Rectal smooth muscle tissue (tissue), 1 donor: ENCODE data around the gene MIPEP.

Source experiments
- H3K27ac ChIP-seq: one replicate; pipeline ENCODE4 v1.7.0; 2013; ENCODE audit warnings: low read depth, low read length, inconsistent platforms
- H3K27me3 ChIP-seq: one replicate; pipeline ENCODE4 v1.7.0; 2013; ENCODE audit warnings: low read length; ENCODE audit not compliant: control insufficient read depth, insufficient read depth
- H3K36me3 ChIP-seq: one replicate; pipeline ENCODE4 v1.7.0; 2013; ENCODE audit warnings: low read length; ENCODE audit not compliant: control insufficient read depth, insufficient read depth
- H3K4me1 ChIP-seq: one replicate; pipeline ENCODE4 v1.7.0; 2013; ENCODE audit warnings: low read length; ENCODE audit not compliant: control insufficient read depth, insufficient read depth
- H3K4me3 ChIP-seq: one replicate; pipeline ENCODE4 v1.7.0; 2013; ENCODE audit warnings: low read length
- H3K9ac ChIP-seq: one replicate; pipeline ENCODE4 v1.7.0; 2013; ENCODE audit warnings: low read length

MIPEP gene

DNA sequence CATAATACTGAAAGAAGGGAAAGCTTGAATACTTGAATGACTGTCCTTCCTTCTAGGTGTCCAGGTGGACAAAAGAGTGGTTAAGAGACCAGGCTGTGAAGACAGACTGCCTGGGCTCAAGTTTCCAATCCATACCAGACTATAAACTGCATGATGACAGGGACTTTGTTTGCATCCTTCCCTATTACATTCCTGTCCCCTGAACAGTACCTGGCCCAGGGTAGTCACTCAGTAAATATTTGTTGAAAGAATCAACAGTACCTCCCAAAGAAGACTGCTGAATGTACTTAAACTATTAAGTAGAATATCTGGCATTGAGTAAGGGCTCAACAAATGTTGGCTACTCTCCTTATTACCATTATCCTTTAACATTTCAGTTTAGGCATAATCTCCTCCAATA, 29.7 kb downstream of the MIPEP start:
- H3K27ac ChIP-seq: no peak overlapping the region
- no peak overlapping the region for H3K9ac ChIP-seq
- no peaks in the 10 kb centered on the region for H3K27me3 ChIP-seq
- H3K4me1 ChIP-seq: no peaks in the 10 kb centered on the region
- no peaks in the 10 kb centered on the region for H3K36me3 ChIP-seq
- no peak overlapping the region for H3K4me3 ChIP-seq

- Histone ChIP-seq H3K27me3 (no peaks in the 10 kb centered on the region), H3K36me3 (no peaks in the 10 kb centered on the region), H3K9ac (no peak overlapping the region), H3K4me1 (no peaks in the 10 kb centered on the region), H3K27ac (no peak overlapping the region), H3K4me3 (no peak overlapping the region)
These were observed 30.7 kb downstream of the MIPEP start for GRCh38 chr13:23858546-23858945.

DNA sequence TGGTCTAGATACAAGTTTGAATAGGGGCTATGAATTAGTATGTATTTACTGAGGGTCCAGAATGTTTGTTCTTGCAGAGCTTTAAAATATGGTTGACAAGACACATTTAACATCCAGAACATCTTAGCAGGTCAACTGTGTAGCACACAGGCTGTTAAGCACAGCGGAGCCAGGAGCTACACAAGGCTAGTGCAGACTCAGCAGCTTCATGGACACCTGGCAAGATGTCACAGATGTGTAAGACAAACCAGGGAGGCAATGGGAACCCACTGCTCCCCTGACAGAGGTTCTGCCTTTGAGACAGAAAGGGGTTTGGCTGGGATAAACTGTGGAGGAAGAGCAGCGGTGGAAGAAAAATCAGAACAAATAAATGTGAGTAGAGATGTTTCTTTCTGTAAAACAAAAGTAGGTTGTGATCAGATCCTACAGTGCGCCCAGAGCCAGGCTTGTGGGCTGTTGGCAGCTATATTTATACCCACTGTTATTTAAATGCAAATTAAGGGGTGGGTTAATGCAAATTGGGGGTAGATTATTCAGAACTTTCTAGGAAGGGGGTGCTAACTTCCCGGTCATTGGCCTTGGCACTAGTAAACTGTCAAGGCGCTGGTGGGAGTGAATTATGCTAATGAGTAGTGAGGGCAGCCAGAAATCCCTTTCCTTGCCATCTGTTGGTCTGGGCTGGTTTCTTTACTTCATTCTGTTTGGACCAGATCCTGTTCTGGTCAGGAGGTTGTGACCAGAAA, 33.0 kb downstream of the MIPEP start:
- Histone ChIP-seq H3K36me3 (no peaks in the 10 kb centered on the region), H3K27me3 (no peaks in the 10 kb centered on the region), H3K27ac (no peak overlapping the region), H3K9ac (no peak overlapping the region), H3K4me3 (no peak overlapping the region), H3K4me1 (no peaks in the 10 kb centered on the region)

DNA sequence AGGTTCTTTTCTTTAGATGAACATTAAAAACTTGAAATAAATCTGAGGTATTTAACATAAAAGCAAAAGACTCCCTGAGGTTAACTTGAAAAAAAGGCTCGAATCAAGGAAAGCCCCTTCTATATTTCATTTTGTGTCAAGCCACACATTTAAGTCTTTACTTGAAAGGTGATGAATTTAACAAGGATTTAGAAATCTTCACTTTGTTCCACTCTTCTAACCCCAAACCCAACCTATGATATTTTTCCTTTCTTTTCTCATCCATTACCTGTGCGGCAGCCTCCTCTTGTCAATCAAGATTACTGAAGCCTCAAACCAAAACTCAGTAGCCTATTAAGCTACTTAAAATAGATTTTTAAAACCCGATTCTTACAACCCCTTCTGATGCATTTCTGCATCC, 33.8 kb downstream of the MIPEP start:
- H3K4me3 ChIP-seq: no peak overlapping the region
- H3K36me3 ChIP-seq: no peaks in the 10 kb centered on the region
- no peaks in the 10 kb centered on the region for H3K4me1 ChIP-seq
- no peaks in the 10 kb centered on the region for H3K27me3 ChIP-seq
- H3K9ac ChIP-seq: no peak overlapping the region
- no peak overlapping the region for H3K27ac ChIP-seq

DNA sequence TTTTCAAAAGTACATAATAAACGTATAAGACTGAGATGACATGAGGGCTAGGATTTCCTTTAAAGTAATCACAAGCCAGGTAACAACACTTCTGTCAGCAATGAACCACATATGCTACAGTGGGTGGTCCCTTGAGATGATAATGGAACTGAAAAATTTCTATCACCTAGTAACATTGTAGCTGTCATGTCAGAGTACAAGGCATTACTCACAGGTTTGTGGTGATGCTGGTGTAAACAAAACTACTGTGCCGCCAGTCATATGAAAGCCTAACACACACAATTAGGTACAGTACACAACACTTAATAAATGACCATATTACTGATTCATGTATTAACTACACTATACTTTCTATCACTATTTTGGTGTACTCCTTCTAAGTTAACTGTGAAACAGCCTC, 36.8 kb downstream of the MIPEP start:
- H3K9ac ChIP-seq: no peak overlapping the region
- no peaks in the 10 kb centered on the region for H3K4me1 ChIP-seq
- no peaks in the 10 kb centered on the region for H3K27me3 ChIP-seq
- no peak overlapping the region for H3K4me3 ChIP-seq
- no peaks in the 10 kb centered on the region for H3K36me3 ChIP-seq
- H3K27ac ChIP-seq: no peak overlapping the region

DNA sequence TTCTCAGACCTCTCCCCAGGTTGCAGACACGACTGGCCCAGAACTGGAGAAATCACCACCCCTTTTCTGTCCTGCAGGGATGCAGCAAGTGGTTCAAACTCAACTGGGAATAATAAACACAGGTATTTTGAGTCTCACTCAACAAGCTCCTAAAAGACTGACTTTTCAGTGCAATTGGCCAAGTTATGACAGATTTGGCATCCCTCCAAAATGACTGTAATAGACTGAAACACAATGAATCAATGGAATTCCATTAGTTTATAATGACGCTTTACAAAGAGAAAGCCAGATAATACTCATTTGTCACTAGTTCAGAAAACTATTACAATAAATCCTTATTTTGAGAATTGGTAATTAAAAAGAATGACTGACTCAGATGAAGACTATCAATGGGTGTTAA, 38.1 kb downstream of the MIPEP start:
- Histone ChIP-seq H3K4me3 (no peak overlapping the region), H3K36me3 (no peaks in the 10 kb centered on the region), H3K27me3 (no peaks in the 10 kb centered on the region), H3K4me1 (no peaks in the 10 kb centered on the region), H3K27ac (no peak overlapping the region), H3K9ac (no peak overlapping the region)

GRCh38 chr13:23850134-23850533, 39.1 kb downstream of the MIPEP start:
- Histone ChIP-seq H3K36me3 (no peaks in the 10 kb centered on the region), H3K27ac (no peak overlapping the region), H3K9ac (no peak overlapping the region), H3K4me3 (no peak overlapping the region), H3K4me1 (no peaks in the 10 kb centered on the region), H3K27me3 (no peaks in the 10 kb centered on the region)

DNA sequence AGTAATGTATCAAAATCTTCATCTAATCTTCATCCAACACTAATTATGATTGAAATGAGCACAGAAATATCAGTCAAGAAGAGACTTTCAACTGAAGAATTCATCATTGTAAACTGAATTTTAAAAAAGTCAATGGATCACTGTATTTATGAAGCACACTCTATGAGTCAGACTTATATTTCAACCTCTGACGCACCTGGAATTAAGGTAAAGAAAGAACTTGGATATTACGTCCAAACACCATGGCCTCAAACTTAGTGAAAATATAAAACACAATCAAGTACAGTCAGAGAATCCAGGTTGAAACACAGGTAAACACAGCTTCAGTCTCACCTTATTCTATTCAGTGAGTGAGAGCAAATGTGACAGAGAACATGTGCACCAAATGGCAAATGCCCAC, 39.5 kb downstream of the MIPEP start:
- Histone ChIP-seq H3K4me3 (no peak overlapping the region), H3K27ac (no peak overlapping the region), H3K27me3 (no peaks in the 10 kb centered on the region), H3K4me1 (no peaks in the 10 kb centered on the region), H3K36me3 (no peaks in the 10 kb centered on the region), H3K9ac (no peak overlapping the region)

DNA sequence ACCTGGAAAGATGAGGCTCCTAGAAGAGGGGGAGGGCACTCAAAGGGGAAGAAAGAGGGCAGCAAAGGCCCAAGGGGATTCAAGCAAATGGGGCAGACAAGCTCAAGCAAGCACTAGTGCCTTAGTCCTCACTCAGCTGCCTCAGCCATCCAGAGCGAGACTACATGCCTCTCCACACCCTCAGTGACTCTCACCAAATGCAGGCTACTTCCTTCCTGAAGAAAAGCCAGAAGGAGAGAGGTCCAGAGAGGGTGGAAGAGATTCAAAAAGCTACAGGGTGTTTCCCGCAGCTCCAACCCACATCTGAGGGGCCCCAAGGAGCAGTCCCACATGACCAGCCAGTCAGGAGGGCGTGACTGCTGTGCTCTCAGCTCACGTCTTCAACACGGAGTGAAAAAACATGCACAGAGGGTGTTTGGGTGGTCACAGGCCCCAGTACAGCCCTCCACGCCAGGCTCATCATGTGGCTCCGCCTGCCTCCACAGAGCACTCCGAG, 40.5 kb downstream of the MIPEP start:
- Histone ChIP-seq H3K4me3 (no peak overlapping the region), H3K4me1 (no peaks in the 10 kb centered on the region), H3K36me3 (no peaks in the 10 kb centered on the region), H3K27me3 (no peaks in the 10 kb centered on the region), H3K27ac (no peak overlapping the region), H3K9ac (no peak overlapping the region)

DNA sequence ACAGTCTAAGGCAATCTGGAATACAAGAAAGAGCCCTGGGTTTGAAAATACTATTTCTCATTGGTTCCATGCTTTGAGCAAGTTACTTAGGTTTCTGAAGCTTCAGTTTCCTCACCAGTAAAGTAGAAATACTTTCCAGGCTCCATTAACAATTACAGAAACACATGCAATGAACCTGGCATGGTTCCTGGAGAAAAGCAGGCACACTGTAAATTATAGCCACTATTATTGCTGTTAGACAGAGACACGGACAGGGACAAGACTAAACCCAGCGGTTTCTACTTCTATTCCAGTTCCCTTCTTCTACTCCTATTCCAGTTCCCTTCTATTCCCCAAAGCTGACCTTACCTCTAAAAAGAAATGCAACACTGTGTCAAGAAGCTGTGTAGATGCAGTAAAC, 41.2 kb downstream of the MIPEP start:
- Histone ChIP-seq H3K27ac (no peak overlapping the region), H3K9ac (no peak overlapping the region), H3K36me3 (no peaks in the 10 kb centered on the region), H3K27me3 (no peaks in the 10 kb centered on the region), H3K4me1 (no peaks in the 10 kb centered on the region), H3K4me3 (no peak overlapping the region)

- no peak overlapping the region for H3K4me3 ChIP-seq
- no peaks in the 10 kb centered on the region for H3K4me1 ChIP-seq
- H3K36me3 ChIP-seq: no peaks in the 10 kb centered on the region
- H3K27ac ChIP-seq: no peak overlapping the region
- H3K27me3 ChIP-seq: no peaks in the 10 kb centered on the region
- no peak overlapping the region for H3K9ac ChIP-seq
These were observed 41.7 kb downstream of the MIPEP start for GRCh38 chr13:23847497-23847896.

GRCh38 chr13:23845105-23845725, 44.0 kb downstream of the MIPEP start:
- no peak overlapping the region for H3K9ac ChIP-seq
- no peaks in the 10 kb centered on the region for H3K4me1 ChIP-seq
- H3K4me3 ChIP-seq: no peak overlapping the region
- no peaks in the 10 kb centered on the region for H3K27me3 ChIP-seq
- no peak overlapping the region for H3K27ac ChIP-seq
- no peaks in the 10 kb centered on the region for H3K36me3 ChIP-seq

GRCh38 chr13:23844132-23844531, 45.1 kb downstream of the MIPEP start:
- Histone ChIP-seq H3K9ac (no peak overlapping the region), H3K4me1 (no peaks in the 10 kb centered on the region), H3K36me3 (no peaks in the 10 kb centered on the region), H3K27ac (no peak overlapping the region), H3K4me3 (no peak overlapping the region), H3K27me3 (no peaks in the 10 kb centered on the region)
